ENCODE results near the gene TWIST2. TPM values are rescaled to one million over a fixed set of nuclear protein-coding genes. Genes with fewer than 3 reads are reported as not detected.

TWIST2 gene
- polyA plus RNA-seq, 1 donor from 2014 or later: not detected

DNA sequence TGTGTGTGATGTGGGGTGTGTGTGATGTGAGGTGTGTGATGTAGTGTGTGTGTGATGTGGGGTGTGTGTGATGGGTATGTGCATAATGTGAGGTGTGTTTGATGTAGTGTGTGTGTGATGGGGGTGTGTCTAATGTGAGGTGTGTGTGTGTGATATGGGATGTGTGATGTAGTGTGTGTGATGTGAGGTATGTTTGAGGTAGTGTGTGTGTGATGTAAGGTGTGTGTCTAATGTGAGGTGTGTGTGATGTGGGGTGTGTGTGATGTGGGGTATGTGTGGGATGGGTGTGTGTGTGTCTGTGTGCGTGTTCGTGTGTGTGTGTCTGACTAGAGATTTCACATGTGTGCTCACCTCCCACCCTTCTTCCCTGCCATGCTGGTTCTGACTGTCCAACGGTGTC is 56.3 kb downstream of the TWIST2 start:
- Mint-ChIP-seq H3K27me3 (no peaks in the 10 kb centered on the region), H3K4me1 (no peaks in the 10 kb centered on the region), H3K4me3 (no peak overlapping the region), H3K27ac (no peak overlapping the region), H3K36me3 (no peaks in the 10 kb centered on the region), H3K9me3 (peaks cover 0 to 3% (median 2%) of the 10 kb centered on the region in 3 donors)

DNA sequence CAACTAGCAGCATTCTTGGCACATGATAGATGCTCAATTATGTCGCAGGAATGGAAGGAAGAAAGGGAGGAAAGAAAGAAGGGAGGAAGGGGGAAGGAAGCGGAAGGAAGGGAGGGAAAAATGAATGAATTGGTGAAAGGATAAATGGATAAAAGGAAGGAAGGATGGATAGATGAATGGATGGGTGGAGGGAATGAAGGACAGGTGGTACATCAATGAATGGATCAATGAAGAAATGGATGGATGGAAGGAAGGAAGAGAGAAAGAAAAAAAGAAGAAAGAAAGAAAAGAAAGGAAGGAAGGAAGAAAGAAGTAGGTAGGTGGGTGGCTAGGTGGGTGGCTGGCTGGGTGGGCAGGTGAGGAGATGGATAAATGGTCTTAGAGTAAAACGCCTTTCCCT is 56.8 kb downstream of the TWIST2 start:
- Mint-ChIP-seq H3K36me3 (no peaks in the 10 kb centered on the region), H3K9me3 (peaks cover 0 to 3% (median 2%) of the 10 kb centered on the region in 3 donors), H3K4me3 (no peak overlapping the region), H3K27ac (no peak overlapping the region), H3K27me3 (no peaks in the 10 kb centered on the region), H3K4me1 (no peaks in the 10 kb centered on the region)

DNA sequence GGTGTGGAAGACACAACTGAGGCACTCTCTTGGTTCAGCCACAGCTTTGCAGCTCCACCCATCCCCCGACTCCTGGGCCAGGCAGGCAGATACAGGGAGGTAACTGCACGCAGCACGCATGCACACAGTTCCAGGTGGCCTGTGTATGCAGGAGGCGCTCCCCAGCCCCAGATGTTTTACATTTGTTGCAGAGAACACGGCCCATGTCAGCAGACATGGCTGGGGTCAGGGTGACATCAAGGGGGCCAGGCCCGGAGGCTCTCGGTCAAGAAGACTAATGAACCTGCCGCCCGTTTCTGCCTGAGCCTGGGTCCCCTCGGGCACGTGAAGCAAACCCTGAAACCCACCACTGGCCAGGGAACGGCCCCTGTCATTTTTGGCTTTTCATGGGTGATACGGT is 57.3 kb downstream of the TWIST2 start:
- H3K4me3 Mint-ChIP-seq: no peak overlapping the region

DNA sequence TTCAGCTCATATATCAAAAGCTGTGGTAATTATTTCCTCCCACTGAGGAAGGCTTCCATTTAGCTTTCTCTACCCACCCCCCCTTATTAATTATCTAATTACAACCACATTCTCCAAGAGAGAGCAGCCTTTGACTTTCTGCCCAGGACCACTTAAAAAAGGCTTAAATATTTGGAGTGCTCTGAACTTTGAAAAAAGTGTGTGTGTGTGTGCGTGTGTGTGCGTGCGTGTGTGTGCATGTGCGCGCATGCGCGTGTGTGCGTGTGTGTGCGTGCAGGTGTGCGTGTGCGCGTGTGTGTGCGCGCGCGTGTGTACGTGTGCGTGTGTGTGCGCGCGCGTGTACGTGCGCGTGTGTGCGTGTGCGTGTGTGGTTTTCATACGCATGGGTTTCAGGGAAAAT is 57.8 kb downstream of the TWIST2 start:
- Mint-ChIP-seq H3K4me1 (no peaks in the 10 kb centered on the region), H3K36me3 (no peaks in the 10 kb centered on the region), H3K27me3 (no peaks in the 10 kb centered on the region), H3K4me3 (no peak overlapping the region), H3K9me3 (peaks cover 0 to 3% (median 2%) of the 10 kb centered on the region in 3 donors), H3K27ac (no peak overlapping the region)

More for the DNA sequence above, 57.3 kb downstream of the TWIST2 start:
- H3K36me3 Mint-ChIP-seq: no peaks in the 10 kb centered on the region
- H3K4me1 Mint-ChIP-seq: no peaks in the 10 kb centered on the region
- peaks cover 0 to 3% (median 2%) of the 10 kb centered on the region in 3 donors for H3K9me3 Mint-ChIP-seq
- H3K27ac Mint-ChIP-seq: no peak overlapping the region
- H3K27me3 Mint-ChIP-seq: no peaks in the 10 kb centered on the region

DNA sequence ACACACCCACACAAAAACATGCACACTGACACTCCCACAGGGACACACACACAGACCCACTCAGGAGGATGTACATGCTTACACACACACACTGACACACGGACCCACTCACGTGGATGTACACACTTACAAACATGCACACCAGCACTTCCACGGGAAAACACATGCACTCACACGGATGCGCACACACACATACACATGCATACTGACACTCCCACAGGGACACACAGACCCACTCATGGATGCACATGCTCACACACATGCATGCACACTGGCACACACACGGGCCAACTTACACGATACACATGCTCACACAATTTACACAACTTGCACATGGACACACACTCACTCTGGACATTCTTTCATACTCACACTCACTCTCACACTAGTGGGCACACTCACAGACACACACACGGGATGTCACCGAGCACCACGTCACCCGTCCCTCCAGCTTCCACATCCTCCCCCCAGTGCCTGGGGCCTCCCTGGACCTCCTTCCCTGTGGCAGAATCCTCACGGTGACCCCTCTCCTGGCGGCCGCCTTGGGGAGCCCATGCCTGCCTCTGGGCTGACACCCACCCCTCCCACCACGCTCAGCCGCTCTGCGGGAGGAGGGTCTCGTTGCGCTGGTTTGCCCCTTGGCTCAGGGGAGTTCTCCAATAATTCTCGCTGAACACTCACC is 58.5 kb downstream of the TWIST2 start:
- Mint-ChIP-seq H3K27me3 (no peaks in the 10 kb centered on the region), H3K27ac (no peak overlapping the region), H3K36me3 (no peaks in the 10 kb centered on the region), H3K9me3 (peaks cover 0 to 3% (median 2%) of the 10 kb centered on the region in 3 donors), H3K4me3 (no peak overlapping the region), H3K4me1 (no peaks in the 10 kb centered on the region)

DNA sequence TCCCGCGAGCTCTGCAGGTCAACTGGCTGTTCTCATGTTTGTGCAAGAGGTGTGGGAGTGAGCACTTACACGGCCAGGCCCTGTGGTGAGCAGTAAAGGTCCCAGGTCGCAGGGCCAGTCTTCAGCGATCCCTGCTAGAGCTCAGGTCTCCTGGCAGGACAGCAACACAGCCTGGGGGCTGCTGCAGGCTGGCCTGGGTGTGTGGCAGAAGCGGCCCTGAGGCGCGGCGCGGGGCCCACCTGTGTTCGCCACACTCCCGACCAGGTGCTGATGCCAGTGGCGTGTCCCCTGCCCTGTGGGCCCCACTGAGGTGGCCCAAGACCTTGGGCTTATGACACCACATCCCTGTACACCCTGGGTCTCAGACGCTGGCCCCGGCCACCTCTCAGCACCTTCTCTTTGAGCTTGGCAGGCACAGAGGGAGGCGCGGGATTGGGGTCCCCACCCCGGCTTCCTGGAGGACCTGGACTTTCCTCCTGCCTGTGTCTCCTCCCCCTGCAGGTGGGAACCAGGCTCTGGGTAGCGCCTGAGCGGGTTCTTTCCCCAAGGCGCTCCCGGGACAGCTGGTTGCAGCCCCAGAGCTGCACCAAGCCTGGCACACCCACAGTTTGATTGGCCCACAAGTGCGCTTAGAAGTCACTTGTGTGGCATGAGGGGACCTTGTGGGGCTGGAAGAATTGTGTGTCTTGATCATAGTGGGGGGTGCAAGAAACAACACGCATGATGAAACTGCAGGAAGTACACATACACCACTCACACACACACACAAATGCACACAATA is 59.2 kb downstream of the TWIST2 start:
- Mint-ChIP-seq H3K4me3 (no peak overlapping the region), H3K27me3 (no peaks in the 10 kb centered on the region), H3K4me1 (peaks cover 0 to 2% (median 0%) of the 10 kb centered on the region in 3 donors), H3K27ac (no peak overlapping the region), H3K9me3 (peaks cover 0 to 3% (median 2%) of the 10 kb centered on the region in 3 donors), H3K36me3 (no peaks in the 10 kb centered on the region)

DNA sequence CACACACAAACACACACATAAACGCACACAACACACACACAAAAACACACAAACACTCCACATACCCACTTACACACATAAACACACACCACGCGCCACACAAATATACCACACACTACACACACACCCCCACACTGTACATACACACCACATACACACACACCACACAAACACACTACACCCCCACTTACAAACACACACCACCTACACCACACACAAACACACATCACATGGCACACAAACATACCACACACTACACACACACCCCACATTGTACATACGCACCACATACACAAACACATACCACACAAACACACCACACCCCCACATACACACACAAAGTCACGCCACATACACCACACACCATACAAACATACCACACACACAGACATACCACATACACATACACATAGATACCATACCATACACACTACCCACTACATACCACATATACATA is 59.9 kb downstream of the TWIST2 start:
- no peaks in the 10 kb centered on the region for H3K27me3 Mint-ChIP-seq
- peaks cover 0 to 3% (median 2%) of the 10 kb centered on the region in 3 donors for H3K9me3 Mint-ChIP-seq
- H3K36me3 Mint-ChIP-seq: no peaks in the 10 kb centered on the region
- H3K4me1 Mint-ChIP-seq: peaks cover 0 to 2% (median 0%) of the 10 kb centered on the region in 3 donors
- no peak overlapping the region for H3K4me3 Mint-ChIP-seq
- no peak overlapping the region for H3K27ac Mint-ChIP-seq

DNA sequence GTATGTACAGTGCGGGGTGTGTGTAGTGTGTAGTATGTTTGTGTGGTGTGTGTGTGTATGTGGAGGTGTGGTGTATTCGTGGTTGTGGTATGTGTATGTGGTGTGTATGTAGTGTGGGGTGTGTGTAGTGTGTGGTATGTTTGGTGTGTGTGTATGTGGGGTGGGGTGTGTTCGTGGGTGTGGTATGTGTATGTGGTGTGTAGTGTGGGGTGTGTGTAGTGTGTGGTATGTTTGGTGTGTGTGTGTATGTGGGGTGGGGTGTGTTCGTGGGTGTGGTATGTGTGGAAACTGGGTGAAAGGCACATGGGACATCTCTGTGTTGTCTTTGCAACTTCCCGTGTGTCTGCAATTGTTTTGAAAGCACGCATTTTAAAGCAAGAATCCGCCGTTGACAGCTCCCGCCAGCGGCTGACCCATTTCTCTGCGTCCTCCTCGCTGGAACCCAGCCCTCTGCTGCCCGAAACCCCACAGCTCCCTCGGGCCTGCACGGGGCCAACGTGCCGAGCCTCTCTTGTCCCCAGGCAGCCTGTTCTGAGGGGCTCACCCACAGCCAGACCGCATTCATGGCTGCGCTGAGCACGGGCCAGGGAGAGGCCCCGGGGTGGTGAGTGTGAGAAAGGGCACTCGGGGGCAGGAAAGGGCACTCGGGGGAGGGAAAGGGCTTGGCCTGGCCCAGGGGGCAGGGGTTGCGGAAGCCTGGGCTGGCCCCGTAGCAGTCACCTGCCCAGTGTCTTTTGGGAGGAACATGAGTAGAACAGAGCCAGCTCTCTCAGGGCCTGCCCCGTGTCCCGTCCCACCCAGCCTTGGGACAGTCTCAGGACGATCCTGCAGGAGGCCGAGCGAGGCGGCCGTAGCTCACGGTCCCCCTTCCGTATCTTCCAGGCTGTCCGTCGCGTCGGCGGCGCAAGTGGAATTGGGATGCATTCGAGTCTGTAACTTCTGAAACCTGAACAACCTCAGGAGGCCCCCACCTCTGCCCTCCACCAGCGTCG is 61.4 kb downstream of the TWIST2 start:
- Mint-ChIP-seq H3K4me1 (peaks cover 0 to 2% (median 0%) of the 10 kb centered on the region in 3 donors), H3K9me3 (peaks cover 0 to 3% (median 2%) of the 10 kb centered on the region in 3 donors), H3K4me3 (no peak overlapping the region), H3K36me3 (no peaks in the 10 kb centered on the region), H3K27ac (no peak overlapping the region), H3K27me3 (no peaks in the 10 kb centered on the region)

DNA sequence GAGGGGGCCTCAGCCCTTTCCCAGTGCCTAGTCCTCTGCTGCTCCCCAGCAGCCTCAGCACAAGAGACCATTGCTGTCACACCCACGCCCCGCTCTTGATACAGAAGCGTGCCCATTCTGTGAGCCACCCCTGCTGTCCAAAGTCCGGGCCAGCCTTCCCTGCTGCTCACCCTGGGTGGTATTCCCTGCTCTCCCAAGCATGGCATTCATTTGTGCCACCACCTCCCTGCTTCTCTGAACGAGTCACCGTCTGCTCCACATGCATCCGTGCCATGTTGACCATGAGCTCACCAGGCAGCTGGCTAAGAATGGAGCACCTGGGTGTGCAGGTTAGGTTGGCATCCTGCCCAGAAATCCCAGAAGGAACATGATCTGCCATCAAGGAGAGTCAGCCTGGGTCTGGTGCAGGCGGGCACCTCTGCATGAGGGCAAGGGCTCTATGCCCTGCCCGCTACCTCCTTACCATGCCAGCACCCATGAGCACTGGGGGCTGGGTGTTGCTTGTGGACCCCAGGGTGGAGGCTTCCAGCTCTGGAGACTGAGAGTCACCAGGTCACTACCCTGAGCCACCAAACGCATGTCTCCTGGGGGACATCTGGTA is 63.0 kb downstream of the TWIST2 start:
- H3K27ac Mint-ChIP-seq: no peak overlapping the region
- H3K9me3 Mint-ChIP-seq: peaks cover 0 to 3% (median 2%) of the 10 kb centered on the region in 3 donors
- H3K4me3 Mint-ChIP-seq: no peak overlapping the region
- peaks cover 2% of the 10 kb centered on the region for H3K27me3 Mint-ChIP-seq
- peaks cover 0 to 2% (median 0%) of the 10 kb centered on the region in 3 donors for H3K4me1 Mint-ChIP-seq
- H3K36me3 Mint-ChIP-seq: no peaks in the 10 kb centered on the region

DNA sequence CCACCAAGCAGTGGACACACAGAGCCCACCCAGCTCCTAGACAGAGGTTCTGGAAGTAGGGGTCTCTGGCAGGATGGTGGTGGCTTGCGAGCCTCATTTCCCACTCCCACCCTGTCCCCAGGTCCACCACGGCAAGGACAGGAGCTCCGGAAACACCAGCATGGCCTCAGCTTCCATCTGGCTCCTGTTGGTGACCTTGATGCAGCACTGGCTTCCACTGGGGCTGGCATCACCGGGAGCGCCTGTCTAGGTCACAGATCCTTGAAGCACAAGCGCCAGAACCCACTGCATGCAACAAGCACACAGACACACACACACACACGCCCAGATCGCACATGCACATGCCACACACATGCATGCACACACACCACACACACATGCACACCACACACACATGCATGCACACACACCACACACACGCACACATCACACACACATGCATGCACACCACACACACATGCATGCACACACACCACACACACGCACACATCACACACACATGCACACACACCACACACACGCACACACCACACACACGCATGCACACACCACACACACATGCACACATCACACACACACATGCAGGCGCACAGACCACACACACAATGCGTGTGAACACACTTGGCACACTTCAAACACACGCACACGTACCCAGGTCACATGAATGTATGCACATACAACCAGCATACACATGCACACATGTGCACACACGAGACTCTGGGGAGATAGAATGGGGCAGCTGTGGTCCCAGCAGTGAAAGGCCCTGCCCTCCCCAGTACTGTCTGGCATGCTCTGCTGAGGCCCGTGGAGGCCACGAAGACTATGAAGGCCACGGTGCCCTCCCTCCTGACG is 63.7 kb downstream of the TWIST2 start:
- H3K4me1 Mint-ChIP-seq: peaks cover 0 to 2% (median 0%) of the 10 kb centered on the region in 3 donors
- no peak overlapping the region for H3K4me3 Mint-ChIP-seq
- H3K36me3 Mint-ChIP-seq: peaks cover 3% of the 10 kb centered on the region
- peak overlapping the region in 1 of 3 donors; percentile 72 for H3K27ac Mint-ChIP-seq
- peaks cover 2% of the 10 kb centered on the region for H3K27me3 Mint-ChIP-seq
- H3K9me3 Mint-ChIP-seq: no peaks in the 10 kb centered on the region

DNA sequence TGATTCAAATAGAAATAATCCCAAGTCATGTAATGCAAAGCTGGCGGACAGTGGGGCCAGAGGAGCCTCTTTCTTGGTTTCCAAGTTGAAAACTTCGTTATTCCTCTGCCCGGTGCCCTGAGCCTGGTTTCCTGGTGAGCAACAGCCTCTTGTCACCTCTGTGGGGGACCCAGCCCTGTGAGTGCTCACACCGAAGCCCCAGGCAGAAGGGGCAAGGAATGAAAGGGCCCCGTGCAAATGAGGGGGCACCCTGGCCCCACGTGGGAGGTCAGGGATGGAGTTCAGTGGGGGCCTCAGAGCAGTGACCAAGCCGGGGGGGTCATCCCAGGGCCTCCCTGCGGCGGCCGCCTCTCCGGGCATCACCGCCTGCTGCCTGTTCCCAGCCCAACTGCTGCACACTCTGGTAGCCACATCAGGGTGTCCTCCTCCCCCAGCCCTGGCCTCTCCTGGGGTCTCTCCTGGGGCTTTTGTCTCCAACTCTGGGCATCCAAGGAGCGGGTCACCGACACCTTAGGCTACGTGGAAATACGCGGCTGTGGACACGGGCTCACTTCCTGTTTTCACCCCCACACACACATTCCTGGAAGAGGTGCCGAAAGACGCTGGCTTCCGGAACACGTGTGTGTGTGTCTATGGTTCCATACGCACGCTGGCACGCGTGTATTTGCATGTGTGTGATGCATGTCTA is 64.5 kb downstream of the TWIST2 start:
- Mint-ChIP-seq H3K27me3 (peaks cover 2% of the 10 kb centered on the region), H3K4me1 (peaks cover 0 to 2% (median 0%) of the 10 kb centered on the region in 3 donors), H3K4me3 (no peak overlapping the region), H3K36me3 (peaks cover 3% of the 10 kb centered on the region), H3K9me3 (no peaks in the 10 kb centered on the region), H3K27ac (no peak overlapping the region)

DNA sequence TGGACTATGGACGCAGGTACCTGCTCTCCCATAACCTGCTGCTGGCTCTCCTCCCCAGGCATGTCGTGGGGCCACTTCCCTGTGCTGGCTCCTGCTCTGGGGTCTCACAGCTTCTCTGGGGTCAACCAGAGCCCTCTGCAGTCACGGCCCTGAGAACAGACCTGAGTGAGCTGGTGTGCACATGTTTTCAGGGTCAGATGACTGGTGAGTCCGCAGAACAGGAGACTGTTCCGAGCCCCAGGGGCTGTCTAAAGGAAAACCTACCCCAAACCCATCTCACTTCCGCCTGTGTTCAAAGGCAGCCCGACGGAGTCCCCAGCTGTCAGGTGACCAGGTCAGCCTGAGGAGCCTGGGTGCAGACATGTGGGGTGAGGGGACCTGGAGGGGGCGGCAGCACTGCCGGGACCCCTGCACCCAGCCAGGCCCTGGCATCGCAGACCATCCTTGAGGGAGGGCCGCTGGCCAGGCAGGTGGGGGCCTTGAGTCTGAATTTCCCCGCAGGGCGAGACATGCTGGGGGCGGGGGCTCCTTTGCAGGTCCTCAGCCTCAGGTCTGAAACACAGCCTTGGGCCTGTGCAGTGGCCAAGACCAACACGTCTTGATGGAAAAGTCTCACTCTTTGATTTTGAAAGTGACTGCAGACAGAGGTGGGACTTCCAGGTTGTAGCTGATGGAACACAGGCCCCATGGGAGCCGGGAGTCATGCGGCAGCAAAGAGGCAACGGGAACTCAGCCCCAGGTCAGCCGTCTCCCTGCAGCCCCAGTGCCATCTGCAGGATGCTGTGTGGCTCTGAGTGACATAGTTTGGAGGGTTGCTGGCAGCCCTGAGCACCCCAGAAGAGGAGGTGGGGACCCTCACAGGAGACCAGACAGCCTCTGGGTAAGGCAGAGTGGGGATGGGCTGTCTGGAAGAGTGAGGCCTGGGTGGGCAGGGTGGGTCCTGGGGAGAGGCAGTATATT is 65.3 kb downstream of the TWIST2 start:
- H3K27me3 Mint-ChIP-seq: peaks cover 2% of the 10 kb centered on the region

More for the DNA sequence above, 65.3 kb downstream of the TWIST2 start:
- peaks cover 0 to 2% (median 0%) of the 10 kb centered on the region in 3 donors for H3K4me1 Mint-ChIP-seq
- H3K27ac Mint-ChIP-seq: no peak overlapping the region
- no peaks in the 10 kb centered on the region for H3K9me3 Mint-ChIP-seq
- H3K36me3 Mint-ChIP-seq: peaks cover 3% of the 10 kb centered on the region
- no peak overlapping the region for H3K4me3 Mint-ChIP-seq

Measured in IgD-negative memory B cell (primary cell).